Neural progenitor cell (in vitro differentiated cells): Measurements from ENCODE around the gene TMEM87B. TPM values are rescaled to one million over a fixed set of nuclear protein-coding genes. Genes with fewer than 3 reads are reported as not detected.

Experiments used
- DNase-seq: peaks from one replicate; pipeline ENCODE4 v3.0.0-alpha.2; 2016; ENCODE audit warnings: low spot score
- H2AFZ ChIP-seq: fragments of 200-600 bp; sonication (generic); replicated peaks from 2 replicates; pipeline ENCODE4 v1.6.1; 2016; ENCODE audit warnings: antibody characterized with exemption
- H3F3A ChIP-seq: fragments of 200-600 bp; sonication (generic); 2 replicates; pipeline ENCODE4 v1.6.1; 2016; ENCODE audit warnings: antibody characterized with exemption, low read depth
- H3K27ac ChIP-seq: fragments of 200-600 bp; sonication (generic); 2 replicates; pipeline ENCODE4 v1.5.1; 2016; ENCODE audit warnings: mild to moderate bottlenecking
- H3K27me3 ChIP-seq: fragments of 200-600 bp; sonication (generic); 2 replicates; pipeline ENCODE4 v1.6.1; 2016; ENCODE audit warnings: mild to moderate bottlenecking, moderate library complexity
- H3K36me3 ChIP-seq: fragments of 200-600 bp; sonication (generic); 2 replicates; pipeline ENCODE4 v1.5.1; 2016
- H3K4me1 ChIP-seq: fragments of 200-600 bp; sonication (generic); 2 replicates; pipeline ENCODE4 v1.6.1; 2016; ENCODE audit warnings: mixed run types
- H3K4me2 ChIP-seq: fragments of 200-600 bp; sonication (generic); 2 replicates; pipeline ENCODE4 v1.6.1; 2016
- H3K4me3 ChIP-seq: fragments of 200-600 bp; sonication (generic); 2 replicates; pipeline ENCODE4 v1.5.1; 2016
- H3K79me2 ChIP-seq: fragments of 200-600 bp; sonication (generic); 2 replicates; pipeline ENCODE4 v1.6.1; 2016; ENCODE audit warnings: low read depth
- H3K9ac ChIP-seq: fragments of 200-600 bp; sonication (generic); 2 replicates; pipeline ENCODE4 v1.6.1; 2016
- H3K9me3 ChIP-seq: fragments of 200-600 bp; sonication (generic); 2 replicates; pipeline ENCODE4 v1.5.1; 2016; ENCODE audit warnings: low read depth
- H4K20me1 ChIP-seq: fragments of 200-600 bp; sonication (generic); 2 replicates; pipeline ENCODE4 v1.6.1; 2016; ENCODE audit warnings: low read depth
- H3K27ac Mint-ChIP-seq: 3 replicates; pipeline ENCODE4 v1.8.0; 2021; ENCODE audit warnings: mixed read lengths
- H3K27me3 Mint-ChIP-seq: 2 replicates; pipeline ENCODE4 v1.8.0; 2022; ENCODE audit warnings: low read depth, mild to moderate bottlenecking, inconsistent platforms, moderate library complexity, mixed read lengths; ENCODE audit not compliant: insufficient read depth
- H3K36me3 Mint-ChIP-seq: 3 replicates; pipeline ENCODE4 v1.8.0; 2021; ENCODE audit warnings: mixed read lengths
- H3K4me1 Mint-ChIP-seq: 3 replicates; pipeline ENCODE4 v1.8.0; 2021; ENCODE audit warnings: mixed read lengths
- H3K4me3 Mint-ChIP-seq: 3 replicates; pipeline ENCODE4 v1.8.0; 2021; ENCODE audit warnings: mild to moderate bottlenecking, moderate library complexity, mixed read lengths
- H3K9me3 Mint-ChIP-seq: 3 replicates; pipeline ENCODE4 v1.8.0; 2020; ENCODE audit warnings: mixed read lengths
- CTCF ChIP-seq: fragments of 200-600 bp; sonication (generic); IDR thresholded peaks from 2 replicates; pipeline ENCODE4 v1.5.1; 2017; ENCODE audit warnings: antibody characterized with exemption, mild to moderate bottlenecking
- EZH2 ChIP-seq: fragments of 200-600 bp; sonication (generic); IDR thresholded peaks from 2 replicates; pipeline ENCODE4 v1.6.1; 2017; ENCODE audit warnings: antibody characterized with exemption, mild to moderate bottlenecking, moderate library complexity
- EZH2phosphoT487 ChIP-seq: fragments of 200-600 bp; sonication (generic); IDR thresholded peaks from 2 replicates; pipeline ENCODE4 v1.6.1; 2017; ENCODE audit warnings: antibody characterized with exemption
- total RNA-seq: library from RNA; depleted of rRNA; stranded (reverse); fragments of >200 nt; gene quantifications from 2 replicates; pipeline ENCODE4 v1.2.3, GENCODE V29; 2015; ENCODE audit warnings: low replicate concordance

The TMEM87B gene
- total RNA-seq, 1 donor from 2014 or later, result 34.4 TPM

- no peaks in the 10 kb centered on the region for H3K9me3 Mint-ChIP-seq
- H3K4me3 Mint-ChIP-seq, result no peak overlapping the region
- H3K27ac Mint-ChIP-seq, result no peak overlapping the region
- no peak for DNase-seq
- no peak overlapping the region for H3K4me3 ChIP-seq
- H3K9ac ChIP-seq, result no peak overlapping the region
- H3K27me3 Mint-ChIP-seq, result peaks cover 4% of the 10 kb centered on the region
- no peaks in the 10 kb centered on the region for H3K79me2 ChIP-seq
- H3K4me1 Mint-ChIP-seq, result peaks cover 18% of the 10 kb centered on the region
- TF ChIP-seq EZH2phosphoT487 (no peak), EZH2 (no peak), CTCF (no peak)
- H4K20me1 ChIP-seq, result no peaks in the 10 kb centered on the region
- peaks cover 42% of the 10 kb centered on the region for H3K36me3 Mint-ChIP-seq
- H3F3A ChIP-seq, result no peaks in the 10 kb centered on the region
- H3K4me1 ChIP-seq, result peaks cover 7% of the 10 kb centered on the region
- no peak overlapping the region for H3K4me2 ChIP-seq
- H2AFZ ChIP-seq, result no peak overlapping the region
- no peaks in the 10 kb centered on the region for H3K27me3 ChIP-seq
- H3K27ac ChIP-seq, result no peak overlapping the region
- no peaks in the 10 kb centered on the region for H3K9me3 ChIP-seq
- no peaks in the 10 kb centered on the region for H3K36me3 ChIP-seq
Observed at GRCh38 chr2:112150447-112150846, 95.4 kb downstream of the TMEM87B start.

GRCh38 chr2:112150851-112151250 lies 95.8 kb downstream of the TMEM87B start:
- no peaks in the 10 kb centered on the region for H3F3A ChIP-seq

GRCh38 chr2:112151271-112151670 lies 96.2 kb downstream of the TMEM87B start:
- Histone ChIP-seq H3K4me2 (no peak overlapping the region), H3K27me3 (no peaks in the 10 kb centered on the region), H3K9ac (no peak overlapping the region), H3F3A (no peaks in the 10 kb centered on the region), H3K4me1 (peaks cover 13% of the 10 kb centered on the region), H3K9me3 (no peaks in the 10 kb centered on the region), H3K79me2 (no peaks in the 10 kb centered on the region), H4K20me1 (no peaks in the 10 kb centered on the region), H3K36me3 (no peaks in the 10 kb centered on the region), H3K4me3 (no peak overlapping the region), H2AFZ (no peak overlapping the region), H3K27ac (no peak overlapping the region)
- Mint-ChIP-seq H3K4me1 (peaks cover 22% of the 10 kb centered on the region), H3K27ac (no peak overlapping the region), H3K36me3 (peaks cover 42% of the 10 kb centered on the region), H3K9me3 (no peaks in the 10 kb centered on the region), H3K4me3 (no peak overlapping the region), H3K27me3 (peaks cover 4% of the 10 kb centered on the region)
- no peak for DNase-seq
- TF ChIP-seq EZH2phosphoT487 (no peak), CTCF (no peak), EZH2 (no peak)

More at GRCh38 chr2:112150851-112151250, 95.8 kb downstream of the TMEM87B start:
- H3K36me3 Mint-ChIP-seq, result peaks cover 42% of the 10 kb centered on the region
- peaks cover 9% of the 10 kb centered on the region for H3K4me1 ChIP-seq
- H3K27me3 Mint-ChIP-seq, result peaks cover 4% of the 10 kb centered on the region
- no peak overlapping the region for H3K4me3 ChIP-seq
- H3K9ac ChIP-seq, result no peak overlapping the region
- H3K27ac Mint-ChIP-seq, result no peak overlapping the region
- no peak overlapping the region for H3K27ac ChIP-seq
- no peaks in the 10 kb centered on the region for H3K79me2 ChIP-seq
- TF ChIP-seq EZH2, result no peak
- TF ChIP-seq EZH2phosphoT487, result no peak
- TF ChIP-seq CTCF, result no peak
- no peaks in the 10 kb centered on the region for H3K36me3 ChIP-seq
- H3K4me2 ChIP-seq, result no peak overlapping the region
- no peak overlapping the region for H2AFZ ChIP-seq
- no peaks in the 10 kb centered on the region for H3K9me3 Mint-ChIP-seq
- no peaks in the 10 kb centered on the region for H3K9me3 ChIP-seq
- H3K4me1 Mint-ChIP-seq, result peaks cover 18% of the 10 kb centered on the region
- no peak overlapping the region for H3K4me3 Mint-ChIP-seq
- DNase-seq, result no peak
- H3K27me3 ChIP-seq, result no peaks in the 10 kb centered on the region
- no peaks in the 10 kb centered on the region for H4K20me1 ChIP-seq
